Measurements from ENCODE around the gene OOSP3.
"Not testable (repeated sequence)": the region's sequence is repeated elsewhere in the genome, so short reads cannot be mapped to it uniquely, and the experiment has no call there.

Gene OOSP3

GRCh38 chr11:59891781-59892181, 13.2 kb downstream of the OOSP3 start:
- no peak overlapping the region for H3K4me3 Mint-ChIP-seq
- H3K4me1 Mint-ChIP-seq: no peaks in the 10 kb centered on the region
- H3K27ac Mint-ChIP-seq: no peak overlapping the region
- H3K36me3 Mint-ChIP-seq: peaks cover 2% of the 10 kb centered on the region
- H3K9me3 Mint-ChIP-seq: peaks cover 25% of the 10 kb centered on the region
- DNase-seq (ENCODE audit: low spot score in 2 of 2) (no peak), ATAC-seq (ENCODE audit: low read depth) (no peak)
- H3K27me3 Mint-ChIP-seq: peaks cover 7% of the 10 kb centered on the region

- Mint-ChIP-seq H3K4me3 (no peak overlapping the region), H3K36me3 (no peaks in the 10 kb centered on the region), H3K27me3 (peaks cover 7% of the 10 kb centered on the region), H3K4me1 (no peaks in the 10 kb centered on the region), H3K27ac (no peak overlapping the region), H3K9me3 (peaks cover 10% of the 10 kb centered on the region)
- DNase-seq (ENCODE audit: low spot score in 2 of 2) (no peak), ATAC-seq (ENCODE audit: low read depth) (no peak)
Measured at GRCh38 chr11:59894616-59895015, 16.0 kb downstream of the OOSP3 start.

DNA sequence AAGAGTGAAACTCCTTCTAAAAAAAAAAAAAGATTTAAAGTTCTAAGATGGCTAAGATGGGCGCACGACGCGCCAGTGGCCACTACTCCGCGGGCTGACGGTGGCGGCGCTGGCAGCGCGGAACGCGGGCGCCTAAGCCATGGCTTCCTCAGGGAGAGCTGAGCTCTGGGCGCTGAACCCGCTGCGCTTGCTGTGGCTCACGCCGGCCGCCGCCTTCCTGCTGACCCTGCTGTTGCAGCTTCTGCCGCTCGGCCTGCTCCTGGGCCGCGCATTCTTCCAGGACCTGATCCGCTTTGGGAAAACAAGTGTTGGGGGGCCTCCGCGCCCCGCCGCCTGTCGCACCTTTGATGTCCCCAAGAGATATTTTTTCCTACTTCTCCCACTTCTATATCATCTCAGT, 19.5 kb downstream of the OOSP3 start:
- ATAC-seq (ENCODE audit: low read depth) (no peak), DNase-seq (ENCODE audit: low spot score in 2 of 2) (no peak)
- no peaks in the 10 kb centered on the region for H3K36me3 Mint-ChIP-seq
- H3K4me1 Mint-ChIP-seq: no peaks in the 10 kb centered on the region
- no peaks in the 10 kb centered on the region for H3K9me3 Mint-ChIP-seq
- H3K27me3 Mint-ChIP-seq: peaks cover 4% of the 10 kb centered on the region
- no peak overlapping the region for H3K27ac Mint-ChIP-seq
- no peak overlapping the region for H3K4me3 Mint-ChIP-seq

DNA sequence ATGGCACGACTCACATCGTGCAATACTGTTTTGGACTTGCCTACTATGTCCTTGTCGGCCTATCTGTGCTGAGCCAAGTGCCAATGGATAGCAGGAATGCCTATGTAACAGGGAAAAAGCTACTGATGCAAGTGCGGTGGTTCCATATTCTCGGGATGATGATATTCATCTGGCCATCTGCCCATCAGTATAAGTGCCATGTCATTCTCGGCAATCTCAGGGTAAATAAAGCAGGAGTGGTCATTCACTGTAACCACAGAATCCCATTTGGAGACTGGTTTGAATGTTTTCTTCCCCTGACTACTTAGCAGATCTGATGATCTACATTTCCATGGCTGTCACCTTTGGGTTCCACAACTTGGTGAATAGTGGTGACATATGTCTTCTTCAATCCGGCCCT, 20.1 kb downstream of the OOSP3 start:
- H3K27ac Mint-ChIP-seq: no peak overlapping the region
- H3K27me3 Mint-ChIP-seq: peaks cover 4% of the 10 kb centered on the region
- H3K4me3 Mint-ChIP-seq: no peak overlapping the region
- no peaks in the 10 kb centered on the region for H3K4me1 Mint-ChIP-seq
- no peaks in the 10 kb centered on the region for H3K9me3 Mint-ChIP-seq
- ATAC-seq (ENCODE audit: low read depth) (no peak), DNase-seq (ENCODE audit: low spot score in 2 of 2) (no peak)
- H3K36me3 Mint-ChIP-seq: no peaks in the 10 kb centered on the region

GRCh38 chr11:59899532-59899931, 20.9 kb downstream of the OOSP3 start:
- H3K9me3 Mint-ChIP-seq: no peaks in the 10 kb centered on the region
- no peaks in the 10 kb centered on the region for H3K4me1 Mint-ChIP-seq
- no peaks in the 10 kb centered on the region for H3K36me3 Mint-ChIP-seq
- DNase-seq (ENCODE audit: low spot score in 2 of 2): no peak
- no peak overlapping the region for H3K27ac Mint-ChIP-seq
- peaks cover 4% of the 10 kb centered on the region for H3K27me3 Mint-ChIP-seq
- H3K4me3 Mint-ChIP-seq: no peak overlapping the region
- ATAC-seq (ENCODE audit: low read depth): no peak

GRCh38 chr11:59900366-59901126, 22.0 kb downstream of the OOSP3 start:
- ATAC-seq (ENCODE audit: low read depth) (no peak), DNase-seq (ENCODE audit: low spot score in 2 of 2) (no peak)
- Mint-ChIP-seq H3K27ac (no peak overlapping the region), H3K27me3 (peaks cover 2% of the 10 kb centered on the region), H3K9me3 (peaks cover 2% of the 10 kb centered on the region), H3K4me3 (no peak overlapping the region), H3K36me3 (no peaks in the 10 kb centered on the region), H3K4me1 (no peaks in the 10 kb centered on the region)

DNA sequence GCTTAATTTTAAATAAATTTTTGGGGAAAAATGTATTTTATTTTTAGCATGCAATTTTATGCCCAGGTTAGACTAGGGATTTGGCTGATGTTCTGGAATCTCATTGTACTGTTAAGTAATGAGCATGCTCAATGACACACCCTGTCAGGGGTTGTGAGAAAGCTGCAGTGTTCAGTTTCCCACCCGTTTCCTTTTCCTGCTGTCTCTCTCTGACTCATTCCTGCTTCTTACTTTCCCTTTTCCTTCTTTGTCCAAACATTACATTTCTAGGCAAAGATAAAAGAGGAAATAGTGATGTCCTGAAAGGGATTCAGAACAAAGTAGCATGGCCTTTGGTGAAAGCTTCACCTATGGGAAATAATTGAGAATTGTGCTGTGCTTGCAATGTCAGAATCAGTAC, 22.7 kb downstream of the OOSP3 start:
- no peak for DNase-seq (ENCODE audit: low spot score in 2 of 2)
- Mint-ChIP-seq H3K4me3 (no peak overlapping the region), H3K36me3 (no peaks in the 10 kb centered on the region), H3K27me3 (peaks cover 2% of the 10 kb centered on the region), H3K9me3 (peaks cover 4% of the 10 kb centered on the region), H3K27ac (no peak overlapping the region), H3K4me1 (no peaks in the 10 kb centered on the region)
- ATAC-seq (ENCODE audit: low read depth): no peak

GRCh38 chr11:59903569-59903968, 25.0 kb downstream of the OOSP3 start:
- H3K9me3 Mint-ChIP-seq; H3K4me3 Mint-ChIP-seq; H3K27ac Mint-ChIP-seq; H3K27me3 Mint-ChIP-seq; ATAC-seq (ENCODE audit: low read depth); DNase-seq (ENCODE audit: low spot score in 2 of 2); H3K36me3 Mint-ChIP-seq; H3K4me1 Mint-ChIP-seq: not testable (repeated sequence)

DNA sequence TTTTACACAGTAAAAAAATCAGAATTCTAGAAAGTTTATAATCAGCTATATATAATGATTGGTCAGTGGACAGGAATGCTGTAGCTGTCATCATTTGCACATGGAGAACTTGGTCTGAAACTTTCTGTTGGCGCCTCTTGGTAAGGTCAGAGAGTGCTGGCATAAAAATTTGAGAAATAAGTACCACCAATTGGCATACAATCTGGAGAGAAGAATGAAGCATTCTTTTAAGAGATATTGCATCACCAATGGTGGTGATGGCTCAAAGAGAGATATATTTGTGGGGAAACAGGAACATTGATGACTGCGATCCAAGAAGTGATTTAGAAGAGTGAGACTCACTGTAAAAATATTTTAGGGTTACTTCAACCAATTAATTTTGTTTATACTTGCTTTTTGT, 39.9 kb downstream of the OOSP3 start:
- no peak for DNase-seq (ENCODE audit: low spot score in 2 of 2)

GRCh38 chr11:59918987-59919589, 40.5 kb downstream of the OOSP3 start:
- ATAC-seq (ENCODE audit: low read depth): no peak
- no peak overlapping the region for H3K27ac Mint-ChIP-seq
- H3K4me3 Mint-ChIP-seq: no peak overlapping the region
- DNase-seq (ENCODE audit: low spot score in 2 of 2): no peak
- H3K27me3 Mint-ChIP-seq: peaks cover 11% of the 10 kb centered on the region
- H3K4me1 Mint-ChIP-seq: no peaks in the 10 kb centered on the region
- H3K36me3 Mint-ChIP-seq: peaks cover 6% of the 10 kb centered on the region
- H3K9me3 Mint-ChIP-seq: peaks cover 23% of the 10 kb centered on the region

More for the DNA sequence above, 39.9 kb downstream of the OOSP3 start:
- H3K4me1 Mint-ChIP-seq: no peaks in the 10 kb centered on the region
- H3K9me3 Mint-ChIP-seq: peaks cover 20% of the 10 kb centered on the region
- H3K4me3 Mint-ChIP-seq: no peak overlapping the region
- H3K27ac Mint-ChIP-seq: no peak overlapping the region
- no peak for ATAC-seq (ENCODE audit: low read depth)
- H3K36me3 Mint-ChIP-seq: peaks cover 6% of the 10 kb centered on the region
- peaks cover 12% of the 10 kb centered on the region for H3K27me3 Mint-ChIP-seq

DNA sequence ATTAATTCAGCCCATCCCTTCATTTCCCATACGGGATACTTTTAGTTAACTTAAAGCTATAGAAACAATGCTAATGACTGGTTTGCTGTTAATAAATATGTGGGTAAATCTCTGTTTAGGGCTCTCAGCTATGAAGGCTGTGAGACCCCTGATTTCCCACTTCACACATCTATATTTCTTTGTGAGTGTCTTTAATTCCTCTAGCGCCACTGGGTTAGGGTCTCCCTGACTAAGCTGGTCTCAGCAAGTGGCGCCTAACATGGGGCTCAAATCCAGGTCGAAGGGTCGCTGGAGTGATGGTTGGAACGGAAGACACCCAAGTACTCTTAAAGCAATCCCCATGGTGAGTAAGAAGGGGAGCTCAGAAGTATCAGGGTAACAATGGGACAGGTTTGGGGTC, 45.2 kb downstream of the OOSP3 start:
- peaks cover 28% of the 10 kb centered on the region for H3K9me3 Mint-ChIP-seq
- ATAC-seq (ENCODE audit: low read depth) (no peak), DNase-seq (ENCODE audit: low spot score in 2 of 2) (no peak)
- no peaks in the 10 kb centered on the region for H3K4me1 Mint-ChIP-seq
- H3K4me3 Mint-ChIP-seq: no peak overlapping the region
- no peak overlapping the region for H3K27ac Mint-ChIP-seq
- H3K27me3 Mint-ChIP-seq: peaks cover 6% of the 10 kb centered on the region
- peaks cover 6% of the 10 kb centered on the region for H3K36me3 Mint-ChIP-seq

GRCh38 chr11:59931688-59932087, 53.1 kb downstream of the OOSP3 start:
- no peak for DNase-seq (ENCODE audit: low spot score in 2 of 2)
- Mint-ChIP-seq H3K4me1 (no peaks in the 10 kb centered on the region), H3K27ac (no peak overlapping the region), H3K36me3 (peaks cover 6% of the 10 kb centered on the region), H3K27me3 (peaks cover 2% of the 10 kb centered on the region), H3K9me3 (peaks cover 12% of the 10 kb centered on the region), H3K4me3 (no peak overlapping the region)
- no peak for ATAC-seq (ENCODE audit: low read depth)

DNA sequence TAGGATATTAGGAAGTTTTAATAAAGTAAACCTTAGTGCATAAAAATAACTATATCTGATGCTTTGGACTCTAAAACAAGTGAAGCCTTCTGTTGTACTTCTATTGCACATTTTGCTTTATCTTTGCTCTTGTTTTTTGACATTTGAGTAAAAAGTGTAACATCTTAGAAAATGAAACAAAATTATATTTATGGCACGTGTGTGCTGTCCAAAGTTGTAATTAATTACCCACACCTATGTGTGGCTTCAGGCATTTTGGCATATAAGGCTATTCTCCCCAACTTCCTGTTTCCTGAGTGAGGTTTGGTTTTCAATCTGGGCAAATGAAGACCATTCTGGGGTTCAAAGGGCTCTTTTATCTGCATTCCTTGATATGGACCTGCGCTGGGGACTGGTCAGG, 59.5 kb downstream of the OOSP3 start, which contains the start of gene OOSP1:
OOSP1 (plus strand) TSS at position 301 of the 400 bp plus-strand sequence; CDS start at position 324, 23 bp downstream.
- DNase-seq (ENCODE audit: low spot score in 2 of 2) (no peak), ATAC-seq (ENCODE audit: low read depth) (no peak)
- H3K4me3 Mint-ChIP-seq: no peak within 1 kb of the TSS
- H3K27me3 Mint-ChIP-seq: peaks cover 2% of the 10 kb centered on the region
- no peak within 1 kb of the TSS for H3K27ac Mint-ChIP-seq
- peaks cover 4% of the 10 kb centered on the region for H3K9me3 Mint-ChIP-seq
- no peaks in the 10 kb centered on the region for H3K36me3 Mint-ChIP-seq
- H3K4me1 Mint-ChIP-seq: peaks cover 3% of the 10 kb centered on the region

GRCh38 chr11:59938718-59939117, 60.1 kb downstream of the OOSP3 start:
- H3K9me3 Mint-ChIP-seq: peaks cover 4% of the 10 kb centered on the region
- no peak overlapping the region for H3K4me3 Mint-ChIP-seq
- H3K4me1 Mint-ChIP-seq: peaks cover 3% of the 10 kb centered on the region
- H3K36me3 Mint-ChIP-seq: no peaks in the 10 kb centered on the region
- H3K27ac Mint-ChIP-seq: no peak overlapping the region
- no peak for ATAC-seq (ENCODE audit: low read depth)
- no peak for DNase-seq (ENCODE audit: low spot score in 2 of 2)
- H3K27me3 Mint-ChIP-seq: peaks cover 4% of the 10 kb centered on the region

- Mint-ChIP-seq H3K4me1 (peaks cover 3% of the 10 kb centered on the region), H3K4me3 (peak overlapping the region; percentile 14), H3K36me3 (no peaks in the 10 kb centered on the region), H3K27me3 (peaks cover 4% of the 10 kb centered on the region), H3K9me3 (peaks cover 4% of the 10 kb centered on the region), H3K27ac (no peak overlapping the region)
- ATAC-seq (ENCODE audit: low read depth): no peak
- DNase-seq (ENCODE audit: low spot score in 2 of 2): no peak
Measured at GRCh38 chr11:59939482-59939881, 60.9 kb downstream of the OOSP3 start.

Data from memory B cell (primary cell).